Ascending aorta (tissue), 2 donors: ENCODE results near the gene ACCSL. TPM values are rescaled to one million over a fixed set of nuclear protein-coding genes. Genes with fewer than 3 reads are reported as not detected.

ENCODE experiments used
- DNase-seq, 2 donors: peaks; one replicate each; pipeline ENCODE4 v3.0.0-alpha.2; 2019; ENCODE audit warnings: low spot score in 2 of 2
- H3K27ac ChIP-seq, 2 donors: fragments of 200-600 bp; sonication (generic); one replicate each; pipeline ENCODE4 v1.5.1; 2016 to 2017; ENCODE audit warnings: mild to moderate bottlenecking in 1 of 2
- H3K27me3 ChIP-seq: fragments of 200-600 bp; sonication (generic); one replicate; pipeline ENCODE4 v1.5.1; 2017
- H3K36me3 ChIP-seq, 2 donors: fragments of 200-600 bp; sonication (generic); one replicate each; pipeline ENCODE4 v1.5.1; 2016
- H3K4me1 ChIP-seq, 2 donors: fragments of 200-600 bp; sonication (generic); one replicate each; pipeline ENCODE4 v1.5.1; 2016 to 2017; ENCODE audit warnings: mild to moderate bottlenecking in 1 of 2
- H3K4me3 ChIP-seq, 2 donors: fragments of 200-600 bp; sonication (generic); one replicate each; pipeline ENCODE4 v1.5.1; 2016 to 2017; ENCODE audit warnings: mild to moderate bottlenecking in 1 of 2
- H3K9me3 ChIP-seq, 2 donors: fragments of 200-600 bp; sonication (generic); one replicate each; pipeline ENCODE4 v1.5.1; 2016
- intact Hi-C: fragments of 100-400 bp; cut with DNase I; formaldehyde crosslinking; loops from one replicate; pipeline ENCODE4 v1.15.1; 2023
- total RNA-seq: library from RNA; depleted of rRNA; stranded (reverse); fragments of >200 nt; gene quantifications from one replicate; pipeline ENCODE4 v1.1.0, GENCODE V29; 2016
- TF ChIP-seq, protein P1 (sequence below), 3 experiments: fragments of 200-600 bp in 2 of 3; fragments of 450-650 bp in 1 of 3; sonication (generic) in 2 of 3; IDR thresholded peaks; one replicate each; pipeline ENCODE4 v1.5.1; 2016 to 2019; ENCODE audit warnings: antibody characterized with exemption in 3 of 3, mild to moderate bottlenecking in 1 of 3, moderate library complexity in 1 of 3

Gene ACCSL
- total RNA-seq, 1 donor from 2014 or later = not detected

DNA sequence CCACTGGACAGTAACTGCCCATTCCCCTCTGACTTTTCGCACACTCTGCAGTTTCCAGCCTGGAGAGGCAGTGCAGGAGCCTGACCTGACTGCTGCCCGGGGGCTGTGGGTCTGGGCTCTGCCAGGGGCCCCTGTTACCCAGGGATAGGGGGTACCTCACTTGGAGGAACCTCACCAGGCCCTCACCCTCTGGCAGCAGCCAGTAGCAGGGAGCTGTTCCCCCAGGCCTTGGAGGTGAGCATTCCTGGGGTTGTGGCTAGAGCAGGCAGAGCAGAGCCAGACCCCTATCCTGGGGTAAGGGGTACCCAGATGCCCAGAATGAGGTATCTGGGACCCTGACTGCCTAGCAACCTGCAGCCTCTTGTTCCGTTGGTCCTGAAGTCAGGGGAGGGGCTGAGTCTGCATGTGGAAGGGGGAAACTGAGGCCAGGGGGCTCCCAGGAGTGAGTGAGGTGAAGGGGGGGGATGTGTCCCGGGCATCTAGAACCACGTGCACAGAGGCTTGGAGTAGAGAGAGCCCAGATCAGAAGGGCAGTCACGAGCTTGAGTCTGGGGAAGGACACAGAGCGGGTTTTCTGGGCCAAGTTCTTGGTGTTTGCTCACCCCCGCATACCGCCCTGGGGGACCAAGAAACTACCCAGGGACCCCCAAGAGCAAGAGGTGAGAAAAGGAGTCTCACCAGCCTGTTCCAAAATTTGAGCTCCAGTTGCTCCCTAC lies 43.9 kb upstream of the ACCSL start:
- peak in 1 of 2 donors; percentile 55 for DNase-seq
- Histone ChIP-seq H3K9me3 (no peaks in the 10 kb centered on the region), H3K36me3 (no peaks in the 10 kb centered on the region), H3K27ac (no peak overlapping the region), H3K4me3 (no peak overlapping the region), H3K4me1 (peaks cover 9 to 35% of the 10 kb centered on the region in 2 donors), H3K27me3 (no peaks in the 10 kb centered on the region)
- TF ChIP-seq, protein P1, sequence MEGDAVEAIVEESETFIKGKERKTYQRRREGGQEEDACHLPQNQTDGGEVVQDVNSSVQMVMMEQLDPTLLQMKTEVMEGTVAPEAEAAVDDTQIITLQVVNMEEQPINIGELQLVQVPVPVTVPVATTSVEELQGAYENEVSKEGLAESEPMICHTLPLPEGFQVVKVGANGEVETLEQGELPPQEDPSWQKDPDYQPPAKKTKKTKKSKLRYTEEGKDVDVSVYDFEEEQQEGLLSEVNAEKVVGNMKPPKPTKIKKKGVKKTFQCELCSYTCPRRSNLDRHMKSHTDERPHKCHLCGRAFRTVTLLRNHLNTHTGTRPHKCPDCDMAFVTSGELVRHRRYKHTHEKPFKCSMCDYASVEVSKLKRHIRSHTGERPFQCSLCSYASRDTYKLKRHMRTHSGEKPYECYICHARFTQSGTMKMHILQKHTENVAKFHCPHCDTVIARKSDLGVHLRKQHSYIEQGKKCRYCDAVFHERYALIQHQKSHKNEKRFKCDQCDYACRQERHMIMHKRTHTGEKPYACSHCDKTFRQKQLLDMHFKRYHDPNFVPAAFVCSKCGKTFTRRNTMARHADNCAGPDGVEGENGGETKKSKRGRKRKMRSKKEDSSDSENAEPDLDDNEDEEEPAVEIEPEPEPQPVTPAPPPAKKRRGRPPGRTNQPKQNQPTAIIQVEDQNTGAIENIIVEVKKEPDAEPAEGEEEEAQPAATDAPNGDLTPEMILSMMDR (IDR thresholded peaks at IDR 0.05) = no peak
- intact Hi-C loops = loop anchor here (2.0 to 5.0 kb wide), 2 partner anchors 15 to 37 kb away; no protein-coding TSS in a partner anchor

DNA sequence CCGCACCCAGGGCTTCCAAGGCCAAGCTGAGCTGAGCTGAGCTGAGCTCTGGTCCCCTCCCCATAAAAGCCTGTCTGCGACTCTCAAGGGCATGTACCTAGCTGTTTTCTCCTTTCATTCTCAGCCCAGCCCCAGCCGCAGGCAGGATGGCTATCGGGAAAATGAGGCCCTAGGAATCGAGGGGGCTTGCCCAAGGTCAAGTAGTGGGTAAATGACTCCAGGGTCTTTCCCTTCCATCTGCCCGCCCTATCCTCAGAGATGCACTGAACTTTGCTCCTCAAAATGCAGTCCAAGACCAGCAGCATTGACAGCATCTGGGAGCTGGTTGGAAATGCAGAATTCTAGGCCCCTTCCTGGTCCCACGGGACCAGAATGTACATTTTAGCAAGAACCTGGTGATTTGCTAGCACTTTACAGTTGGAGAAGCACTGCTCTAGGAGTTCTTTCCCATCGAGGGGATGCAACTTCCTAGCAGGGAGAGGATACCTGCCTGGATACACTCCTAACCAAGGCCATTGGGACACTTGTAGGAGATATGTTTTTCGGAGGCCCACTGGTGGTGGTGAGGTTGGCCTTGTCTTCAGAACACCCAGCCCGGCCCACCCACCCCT lies 43.2 kb upstream of the ACCSL start:
- H3K36me3 ChIP-seq = no peaks in the 10 kb centered on the region
- H3K9me3 ChIP-seq = no peaks in the 10 kb centered on the region
- H3K27me3 ChIP-seq = no peaks in the 10 kb centered on the region
- no peak overlapping the region for H3K27ac ChIP-seq
- TF ChIP-seq, protein P1 (IDR thresholded peaks at IDR 0.05) = no peak
- H3K4me1 ChIP-seq = peaks cover 9 to 39% of the 10 kb centered on the region in 2 donors
- DNase-seq = peak in 1 of 2 donors; percentile 56
- intact Hi-C loops = loop anchor here (2.0 to 5.0 kb wide), 2 partner anchors 16 to 37 kb away; no protein-coding TSS in a partner anchor
- H3K4me3 ChIP-seq = no peak overlapping the region

GRCh38 chr11:44005063-44005701 lies 42.6 kb upstream of the ACCSL start:
- H3K36me3 ChIP-seq = no peaks in the 10 kb centered on the region
- no peak overlapping the region for H3K4me3 ChIP-seq
- no peaks in the 10 kb centered on the region for H3K27me3 ChIP-seq
- H3K27ac ChIP-seq = no peak overlapping the region
- peak in 1 of 2 donors; percentile 63 for DNase-seq
- TF ChIP-seq, protein P1 (IDR thresholded peaks at IDR 0.05) = no peak
- no peaks in the 10 kb centered on the region for H3K9me3 ChIP-seq
- intact Hi-C loops = loop anchor here (2.0 kb wide), 1 partner anchor 16 kb away; no protein-coding TSS in a partner anchor
- H3K4me1 ChIP-seq = peaks cover 9 to 43% of the 10 kb centered on the region in 2 donors

- DNase-seq = peak in 1 of 2 donors; percentile 56
- H3K9me3 ChIP-seq = no peaks in the 10 kb centered on the region
- peaks cover 9 to 49% of the 10 kb centered on the region in 2 donors for H3K4me1 ChIP-seq
- no peaks in the 10 kb centered on the region for H3K27me3 ChIP-seq
- intact Hi-C loops = loop anchor here (2.0 kb wide), 1 partner anchor 17 kb away; no protein-coding TSS in a partner anchor
- peak overlapping the region; percentile 83 to 93 for H3K27ac ChIP-seq
- TF ChIP-seq, protein P1 (IDR thresholded peaks at IDR 0.05) = no peak
- no peak overlapping the region for H3K4me3 ChIP-seq
- no peaks in the 10 kb centered on the region for H3K36me3 ChIP-seq
Observed at GRCh38 chr11:44005956-44006355, 41.8 kb upstream of the ACCSL start.

GRCh38 chr11:44006917-44007361 lies 40.8 kb upstream of the ACCSL start:
- peak overlapping the region; percentile 83 to 93 for H3K27ac ChIP-seq
- no peak overlapping the region for H3K4me3 ChIP-seq
- peak; percentile 39 to 83 for DNase-seq
- TF ChIP-seq, protein P1 (IDR thresholded peaks at IDR 0.05) = no peak
- intact Hi-C loops = no loop called here
- no peaks in the 10 kb centered on the region for H3K9me3 ChIP-seq
- H3K4me1 ChIP-seq = peaks cover 12 to 57% of the 10 kb centered on the region in 2 donors
- no peaks in the 10 kb centered on the region for H3K36me3 ChIP-seq
- no peaks in the 10 kb centered on the region for H3K27me3 ChIP-seq
